Adrenal gland (tissue), 12 donors: ENCODE measurements around the gene COL4A1. TPM values are rescaled to one million over a fixed set of nuclear protein-coding genes. Genes with fewer than 3 reads are reported as not detected.

Experiments used
- DNase-seq, 7 donors: peaks; one replicate each; pipeline ENCODE4 v3.0.0-alpha.2; 2019 to 2020
- H3K27ac ChIP-seq, 5 donors: fragments of 200-600 bp; sonication (generic) in 4 of 5; 1 replicate in 3 of 5; 2 replicates in 2 of 5; pipeline versions ENCODE4 v1.5.1 to v1.8.0; 2016 to 2020; ENCODE audit warnings: mild to moderate bottlenecking in 1 of 5
- H3K27me3 ChIP-seq: fragments of 200-600 bp; 2 replicates; pipeline ENCODE4 v1.8.0; 2021
- H3K36me3 ChIP-seq, 2 donors: fragments of 200-600 bp; replicated peaks in 1 of 2; 1 replicate in 1 of 2; 2 replicates in 1 of 2; pipeline versions ENCODE4 v1.5.1 to v1.8.0; 2018 to 2022
- H3K4me1 ChIP-seq, 2 donors: fragments of 200-600 bp; replicated peaks in 1 of 2; 1 replicate in 1 of 2; 2 replicates in 1 of 2; pipeline versions ENCODE4 v1.5.1 to v1.8.0; 2018 to 2021
- H3K4me3 ChIP-seq, 4 donors: fragments of 200-600 bp; sonication (generic) in 3 of 4; one replicate each; pipeline ENCODE4 v1.5.1; 2016 to 2018
- H3K9me3 ChIP-seq, 3 donors: fragments of 200-600 bp; sonication (generic) in 1 of 3; replicated peaks in 1 of 3; 1 replicate in 2 of 3; 2 replicates in 1 of 3; pipeline versions ENCODE4 v1.5.1 to v1.8.0; 2016 to 2021
- CTCF ChIP-seq, 6 experiments: fragments of 450-650 bp in 4 of 6; fragments of 200-600 bp in 2 of 6; sonication (generic) in 1 of 6; IDR thresholded peaks; 1 replicate in 5 of 6; 2 replicates in 1 of 6; pipeline versions ENCODE4 v1.5.1 to v1.8.0; 2016 to 2021; ENCODE audit warnings: antibody characterized with exemption in 6 of 6, mild to moderate bottlenecking in 2 of 6, moderate library complexity in 1 of 6
- POLR2A ChIP-seq, 2 donors: fragments of 450-650 bp; IDR thresholded peaks; one replicate each; pipeline ENCODE4 v1.6.1; 2017; ENCODE audit warnings: antibody characterized with exemption in 2 of 2, mild to moderate bottlenecking in 2 of 2, moderate library complexity in 1 of 2
- whole genome bisulfite sequencing, 4 donors: extraction: QIAGEN DNeasy Blood & Tissue Kit in 2 of 4; methylation state at CpG; one replicate each; pipeline versions ENCODE4 v1.1.5 to v1.1.7; 2013 to 2017; 5-methylcytosine and 5-hydroxymethylcytosine counted together
- intact Hi-C, 2 donors: fragments of 100-400 bp; cut with DNase I; formaldehyde crosslinking; loops; one replicate each; pipeline versions ENCODE4 v1.14.1 to v1.15.0; 2022 to 2023
- polyA plus RNA-seq, 3 donors: library from polyadenylated mRNA; stranded (reverse); fragments of 200-250 nt in 2 of 3; fragments of 350-450 nt in 1 of 3; fragmentation: Illumina TruSeq in 1 of 3; extraction: RNeasy Lipid Tissue Mini Kit (QIAGEN cat#74804) in 1 of 3; gene quantifications; one replicate each; pipeline ENCODE4 v1.2.3, GENCODE V29; 2013 to 2014
- total RNA-seq, 9 donors: library from RNA; depleted of rRNA in 4 of 9; stranded (reverse); fragments of >200 nt in 4 of 9; fragments of 120-200 nt in 1 of 9; fragmentation: NEBNext Ultra II Directional in 1 of 9; extraction: Animal tissue kit (Norgen Biotek cat#: 25700) in 1 of 9; gene quantifications; one replicate each; pipeline versions ENCODE4 v1.1.0 to v1.2.4, GENCODE V29; 2013 to 2023
- donor health status: healthy with polysubstance abuse.
- donor health status: Bipolar disorder and iron deficiency.
- donor health status: DM: yes; HTN: yes; CAD: no.
- donor health status: DM: no; HTN: no; CAD: no.
- donor health status: DM: no; HTN: no; CAD: no.
- donor health status: DM: yes; HTN: yes; CAD: no.

COL4A1 gene
- total and polyA plus RNA-seq, 12 donors, result 62.4 to 364 (median 183) TPM

GRCh38 chr13:110297766-110298504 lies 9.0 kb downstream of the COL4A1 start:
- intact Hi-C loops, result no loop called here
- Histone ChIP-seq H3K36me3 (no peaks in the 10 kb centered on the region), H3K27ac (peak overlapping the region in 4 of 5 donors; percentile 9 to 84 (median 55)), H3K4me3 (no peak overlapping the region), H3K9me3 (no peaks in the 10 kb centered on the region), H3K27me3 (no peaks in the 10 kb centered on the region), H3K4me1 (peaks cover 0 to 8% of the 10 kb centered on the region in 2 donors)
- WGBS, 4 donors, result 61 to 71% (median 64%) methylated on average over 12 of the region's 12 CpGs
- no peak for TF ChIP-seq POLR2A (IDR thresholded peaks at IDR 0.05)
- TF ChIP-seq CTCF (IDR thresholded peaks at IDR 0.05), result no peak
- no peak for DNase-seq

DNA sequence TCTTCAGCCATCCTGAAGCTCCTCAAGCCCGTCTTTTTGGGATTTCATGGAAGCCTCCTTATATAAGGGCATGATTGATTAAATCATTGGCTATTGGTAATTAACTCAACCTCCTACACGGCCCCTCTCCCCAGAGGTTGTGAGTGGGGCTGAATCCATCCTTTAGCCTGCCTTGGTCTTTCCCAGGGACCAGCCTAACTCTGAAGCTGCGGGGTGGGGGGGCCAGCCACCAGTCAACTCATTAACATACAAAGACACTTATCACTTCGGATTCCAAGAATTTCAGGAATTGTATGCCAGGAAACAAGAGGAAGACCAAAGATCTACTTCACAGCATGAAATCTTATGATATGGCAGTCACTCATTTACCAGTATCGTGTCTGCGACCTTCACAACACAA lies 9.9 kb downstream of the COL4A1 start:
- peaks cover 0 to 8% of the 10 kb centered on the region in 2 donors for H3K4me1 ChIP-seq
- intact Hi-C loops, result no loop called here
- no peak overlapping the region for H3K4me3 ChIP-seq
- TF ChIP-seq POLR2A (IDR thresholded peaks at IDR 0.05) (no peak), CTCF (IDR thresholded peaks at IDR 0.05) (no peak)
- no peaks in the 10 kb centered on the region for H3K9me3 ChIP-seq
- WGBS, 4 donors, result 64 to 79% (median 70%) methylated on average over 6 of the region's 6 CpGs
- no peaks in the 10 kb centered on the region for H3K27me3 ChIP-seq
- no peaks in the 10 kb centered on the region for H3K36me3 ChIP-seq
- peak in 1 of 7 donors; percentile 58 for DNase-seq
- H3K27ac ChIP-seq, result peak overlapping the region in 1 of 5 donors; percentile 38

GRCh38 chr13:110294622-110295021 lies 12.3 kb downstream of the COL4A1 start:
- Histone ChIP-seq H3K36me3 (no peaks in the 10 kb centered on the region), H3K27me3 (no peaks in the 10 kb centered on the region), H3K27ac (no peak overlapping the region), H3K9me3 (no peaks in the 10 kb centered on the region), H3K4me1 (peaks cover 0 to 4% of the 10 kb centered on the region in 2 donors), H3K4me3 (no peak overlapping the region)
- intact Hi-C loops, result no loop called here
- TF ChIP-seq POLR2A (IDR thresholded peaks at IDR 0.05) (no peak), CTCF (IDR thresholded peaks at IDR 0.05) (no peak)
- no peak for DNase-seq

- 80 to 87% (median 83%) methylated on average over 3 of the region's 3 CpGs for WGBS, 4 donors
Observed at GRCh38 chr13:110294146-110294545, 12.8 kb downstream of the COL4A1 start.

More at GRCh38 chr13:110294146-110294545, 12.8 kb downstream of the COL4A1 start:
- Histone ChIP-seq H3K27ac (peak overlapping the region in 2 of 5 donors; percentile 4 to 59), H3K4me1 (no peaks in the 10 kb centered on the region), H3K9me3 (no peaks in the 10 kb centered on the region), H3K36me3 (peaks cover 0 to 3% of the 10 kb centered on the region in 2 donors), H3K27me3 (no peaks in the 10 kb centered on the region), H3K4me3 (no peak overlapping the region)
- intact Hi-C loops, result no loop called here
- peak in 1 of 7 donors; percentile 41 for DNase-seq
- TF ChIP-seq CTCF (IDR thresholded peaks at IDR 0.05), result no peak
- no peak for TF ChIP-seq POLR2A (IDR thresholded peaks at IDR 0.05)
